Choroid plexus epithelial cell (primary cell): ENCODE data around the gene ADAT1.

ENCODE experiments used
- DNase-seq: peaks from one replicate; pipeline ENCODE4 v3.0.0-alpha.2; 2010; ENCODE audit warnings: low read depth
- H3K4me3 ChIP-seq: 2 replicates; pipeline ENCODE4 v1.5.1; 2011; ENCODE audit warnings: low read depth, mild to moderate bottlenecking, control low read depth, low read length, moderate library complexity
- CTCF ChIP-seq: conservative IDR thresholded peaks from 2 replicates; pipeline ENCODE4 v1.5.1; 2011; ENCODE audit warnings: low read depth, mild to moderate bottlenecking, control low read depth, inconsistent platforms, low read length, moderate library complexity

ADAT1 gene

GRCh38 chr16:75578212-75578611 lies 44.9 kb downstream of the ADAT1 start:
- DNase-seq = no peak
- no peak for TF ChIP-seq CTCF
- no peak overlapping the region for H3K4me3 ChIP-seq

DNA sequence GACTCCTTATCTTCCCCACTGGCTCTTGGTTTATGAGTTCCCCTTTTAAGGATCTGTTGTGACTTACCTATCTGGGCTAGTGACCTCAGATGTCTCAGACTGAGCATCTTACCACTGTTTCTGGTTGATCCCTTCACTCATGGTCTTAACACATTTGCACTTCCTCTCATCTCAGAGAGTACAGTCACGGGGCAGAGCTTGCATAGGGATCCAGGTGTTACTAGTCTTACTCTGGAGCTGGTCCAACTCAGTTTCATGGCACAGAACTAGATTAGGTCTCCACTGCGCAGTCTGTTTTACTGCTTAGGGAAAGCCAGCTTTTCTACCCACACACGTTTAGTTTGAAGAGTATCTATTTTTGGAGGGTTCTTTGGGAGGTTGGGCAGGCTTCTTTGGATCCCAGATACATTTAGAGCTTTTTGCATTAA lies 46.7 kb downstream of the ADAT1 start:
- no peak for DNase-seq
- TF ChIP-seq CTCF = no peak
- H3K4me3 ChIP-seq = no peak overlapping the region

DNA sequence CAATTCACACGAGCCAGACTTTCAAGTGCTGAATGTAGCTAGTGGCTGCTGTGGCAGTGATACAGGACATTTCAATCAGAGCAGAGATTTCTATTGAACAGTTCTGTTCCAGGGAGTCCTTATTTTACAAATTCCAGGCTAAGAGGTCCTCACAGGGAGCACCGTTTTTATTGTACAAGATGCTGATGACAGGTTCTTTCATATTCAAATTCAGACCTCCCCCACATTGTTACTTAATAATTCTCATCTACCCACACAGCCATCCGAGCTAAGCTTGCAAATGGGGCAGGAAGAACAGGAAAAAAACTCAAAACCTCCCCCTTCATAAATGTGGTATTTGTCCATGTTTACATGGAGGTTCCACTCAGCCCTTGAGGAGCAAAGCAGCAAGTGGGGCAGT lies 47.1 kb downstream of the ADAT1 start:
- no peak for TF ChIP-seq CTCF
- no peak overlapping the region for H3K4me3 ChIP-seq

DNA sequence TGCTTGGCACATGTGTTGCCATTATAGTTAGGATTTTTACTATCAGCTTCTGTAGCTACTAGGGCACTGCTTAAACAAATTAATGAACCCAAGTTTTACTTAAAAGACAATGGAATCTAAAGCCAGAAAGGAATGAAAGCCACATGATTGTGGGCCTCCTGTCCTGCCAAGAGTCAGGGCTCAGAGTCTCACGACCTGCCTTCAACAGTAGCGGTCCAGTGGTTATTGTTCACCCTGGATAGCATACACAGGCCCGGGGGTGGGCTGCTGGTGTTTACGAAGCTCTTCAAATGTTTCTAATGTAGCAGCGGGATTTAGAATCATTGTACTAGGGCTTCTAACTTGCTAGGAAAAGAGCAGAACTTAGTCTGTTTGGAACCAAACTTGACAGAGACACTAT lies 49.1 kb downstream of the ADAT1 start:
- TF ChIP-seq CTCF = no peak
- no peak for DNase-seq
- no peak overlapping the region for H3K4me3 ChIP-seq

More for the DNA sequence above, 47.1 kb downstream of the ADAT1 start:
- DNase-seq = no peak

GRCh38 chr16:75572864-75573542 lies 50.1 kb downstream of the ADAT1 start:
- no peak overlapping the region for H3K4me3 ChIP-seq
- TF ChIP-seq CTCF = no peak
- peak; percentile 45 for DNase-seq

GRCh38 chr16:75570396-75571065 lies 52.5 kb downstream of the ADAT1 start:
- no peak overlapping the region for H3K4me3 ChIP-seq

More at GRCh38 chr16:75570396-75571065, 52.5 kb downstream of the ADAT1 start:
- no peak for TF ChIP-seq CTCF
- DNase-seq = no peak
